HG02840 (cell line): Measurements from ENCODE around the gene TMEM43.

Source experiments
- ATAC-seq: cut with Tn5 transposase; IDR thresholded peaks from one replicate; pipeline ENCODE4 v1.9.1; 2021; ENCODE audit warnings: mild to moderate bottlenecking, moderate library complexity, moderate number of reproducible peaks; ENCODE audit not compliant: unreplicated experiment, low FRiP score

The TMEM43 gene

DNA sequence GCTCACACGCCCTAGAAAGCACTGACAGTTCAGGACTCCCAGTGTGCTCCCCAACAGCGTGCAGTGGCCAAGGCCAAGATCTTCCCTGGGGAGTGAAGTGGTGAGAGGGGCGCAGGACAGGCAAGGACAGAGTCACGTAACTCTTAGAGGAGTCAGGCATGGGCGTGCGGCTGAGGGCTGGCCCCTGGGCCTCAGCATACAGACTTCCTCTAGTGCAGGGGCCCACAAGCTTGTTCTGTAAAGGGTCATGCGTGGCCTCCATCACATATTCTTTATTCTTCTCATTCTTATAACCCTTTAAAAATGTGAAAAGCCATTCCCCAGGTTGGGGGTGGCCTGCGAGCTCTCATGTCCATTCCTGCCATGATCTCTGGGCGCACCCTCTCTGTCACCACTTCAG, 25.2 kb downstream of the TMEM43 start:
- ATAC-seq = no peak

DNA sequence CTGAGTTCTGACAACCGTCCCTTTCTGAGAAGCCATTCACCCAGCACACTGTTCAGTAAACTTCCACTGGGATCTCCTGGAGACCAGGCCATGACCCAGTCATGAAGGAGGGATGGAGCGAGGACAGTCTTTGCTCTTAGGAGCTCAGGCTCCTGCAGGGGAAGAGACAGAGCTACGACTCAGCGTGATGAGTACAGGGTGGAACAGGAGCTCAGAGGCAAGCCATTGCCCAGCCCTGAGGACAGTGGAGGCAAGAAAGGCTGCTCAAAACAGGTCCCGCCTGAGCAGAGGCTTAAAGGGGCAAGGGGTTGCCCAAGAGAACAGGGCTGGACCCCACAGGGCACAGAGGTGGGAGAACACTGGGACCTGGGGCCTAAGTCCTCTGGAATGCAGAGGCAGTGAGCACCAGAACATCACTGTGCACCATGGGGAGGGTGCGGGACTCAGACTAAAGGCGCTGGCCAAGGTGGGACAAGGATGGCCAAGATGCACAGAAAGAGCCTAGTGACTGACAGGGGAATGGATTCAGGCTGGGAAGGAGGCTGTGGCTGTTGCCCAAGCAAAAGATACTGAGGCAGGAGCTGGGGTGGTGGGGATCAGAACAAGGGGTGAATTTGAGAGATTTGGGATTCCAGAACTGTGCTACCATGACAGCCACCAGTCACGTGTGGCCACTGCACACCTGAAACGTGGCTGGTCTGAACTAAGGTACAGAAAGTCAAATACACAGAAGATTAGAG, 25.8 kb downstream of the TMEM43 start:
- no peak for ATAC-seq

DNA sequence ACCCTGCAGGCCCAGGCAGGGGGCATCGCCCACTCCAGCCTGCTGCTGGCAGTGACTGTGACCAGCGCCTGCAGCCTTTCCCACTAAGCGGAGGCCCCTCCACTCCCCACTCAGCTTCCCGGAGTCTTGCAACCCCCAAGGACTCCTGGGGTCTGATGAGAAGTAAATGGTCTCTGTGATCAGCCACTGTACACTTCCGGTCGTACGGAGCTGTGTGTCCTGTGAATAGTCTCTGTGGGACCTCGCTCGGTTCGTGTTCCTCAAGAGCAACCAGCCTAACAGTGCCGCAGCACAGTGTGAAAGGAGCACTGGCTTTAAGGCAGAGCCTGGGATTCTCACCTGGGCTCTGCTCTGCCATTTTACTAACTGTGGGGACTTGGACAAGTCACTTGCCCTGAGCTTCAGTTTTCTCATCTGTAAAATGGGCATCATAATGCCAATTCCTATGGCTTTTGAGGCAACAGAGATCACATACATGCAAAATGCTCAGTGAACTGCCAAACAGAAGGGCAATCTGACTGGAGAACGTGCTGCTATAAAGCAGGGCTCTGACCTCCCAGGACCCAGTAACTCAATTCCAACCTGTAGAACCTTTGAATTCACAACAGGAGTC, 26.7 kb downstream of the TMEM43 start:
- no peak for ATAC-seq

DNA sequence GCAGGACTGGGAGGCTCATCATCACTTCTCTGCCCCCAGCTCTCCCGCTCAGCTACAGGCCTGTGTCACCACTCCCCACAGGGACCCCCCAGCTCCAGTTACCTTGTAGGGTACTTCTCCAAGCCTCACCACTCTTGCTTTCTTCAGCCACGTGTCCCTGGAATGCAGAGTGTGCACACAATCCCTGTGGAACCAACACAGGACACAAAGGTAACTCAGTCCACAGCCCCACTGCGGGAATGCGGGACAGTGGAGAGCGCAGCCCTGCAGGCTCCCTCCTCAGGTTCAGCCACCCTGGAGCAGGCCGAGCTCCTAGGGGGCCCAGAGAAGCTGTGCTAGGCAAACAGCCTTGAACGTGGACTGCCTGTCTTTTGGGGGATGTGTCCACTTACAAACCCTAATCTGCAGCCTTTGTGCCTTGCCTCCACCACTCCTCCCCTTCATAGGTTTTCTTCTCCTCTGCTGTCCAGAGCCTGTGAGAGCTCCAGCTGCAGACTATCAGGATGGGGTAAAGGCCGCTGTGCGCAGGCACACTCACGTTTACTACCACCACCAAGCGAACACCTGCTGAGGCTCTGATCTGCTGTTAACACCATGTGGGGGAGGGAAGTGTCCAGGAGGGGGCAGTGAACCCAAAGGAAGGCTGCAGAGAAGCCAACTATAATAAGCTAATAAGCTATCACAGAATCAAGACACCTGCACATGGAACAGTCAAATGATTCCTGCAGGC, 27.5 kb downstream of the TMEM43 start:
- ATAC-seq = no peak

DNA sequence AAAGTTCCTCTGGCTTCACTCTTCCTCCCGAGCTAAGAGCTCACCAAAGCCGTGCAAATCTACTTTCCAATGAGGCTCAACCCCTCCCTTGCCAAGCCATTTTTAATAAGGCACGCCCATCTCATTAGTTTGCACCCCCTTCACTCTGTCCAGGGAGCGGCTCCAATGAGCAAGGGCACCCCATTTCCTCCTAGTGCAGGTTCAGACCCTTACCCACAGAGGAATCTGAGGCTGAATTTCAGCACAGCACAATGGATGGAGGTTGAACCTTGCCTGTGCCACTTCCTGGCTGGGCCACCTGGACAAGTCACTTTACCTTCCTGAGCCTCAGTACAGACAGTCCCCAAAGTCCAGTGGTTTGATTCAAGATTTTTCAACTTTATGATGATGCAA, 28.1 kb downstream of the TMEM43 start:
- ATAC-seq = no peak

DNA sequence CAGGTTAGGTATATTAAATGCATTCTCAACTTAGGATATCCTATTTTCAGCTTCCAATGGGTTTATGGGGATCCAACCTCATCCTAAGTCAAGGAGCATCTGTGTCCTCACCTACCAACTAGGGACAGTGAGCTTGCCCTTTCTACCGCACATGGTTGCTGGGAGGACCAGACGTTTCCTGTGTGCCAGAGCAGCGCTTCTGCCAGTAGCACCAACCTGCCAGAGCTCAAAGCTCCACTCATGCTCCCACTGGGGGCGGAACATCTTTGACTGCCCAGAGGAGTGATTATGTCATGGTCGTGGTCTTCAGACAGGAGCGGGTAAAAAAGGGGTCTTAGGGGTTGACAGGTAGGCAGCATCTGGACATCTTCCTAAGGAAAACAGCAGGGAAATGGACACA, 28.8 kb downstream of the TMEM43 start:
- no peak for ATAC-seq

DNA sequence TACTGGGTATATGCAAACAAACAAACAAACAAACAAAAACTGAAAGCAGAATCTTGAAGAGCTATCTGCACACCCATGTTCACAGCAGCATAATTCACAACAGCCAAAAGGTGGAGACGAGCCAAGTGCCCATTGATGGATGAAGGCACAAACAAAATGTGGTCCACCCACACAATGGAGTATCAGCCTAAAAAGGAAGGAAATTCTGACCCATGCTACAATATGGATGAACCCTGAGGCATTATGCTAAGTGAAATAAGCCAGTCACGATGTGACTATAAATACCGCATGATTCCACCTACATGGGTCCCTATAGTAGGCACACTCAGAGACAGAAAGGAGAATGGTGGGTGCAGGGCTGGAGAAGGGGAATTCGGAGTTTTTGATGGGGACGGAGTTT, 29.4 kb downstream of the TMEM43 start:
- ATAC-seq = no peak

DNA sequence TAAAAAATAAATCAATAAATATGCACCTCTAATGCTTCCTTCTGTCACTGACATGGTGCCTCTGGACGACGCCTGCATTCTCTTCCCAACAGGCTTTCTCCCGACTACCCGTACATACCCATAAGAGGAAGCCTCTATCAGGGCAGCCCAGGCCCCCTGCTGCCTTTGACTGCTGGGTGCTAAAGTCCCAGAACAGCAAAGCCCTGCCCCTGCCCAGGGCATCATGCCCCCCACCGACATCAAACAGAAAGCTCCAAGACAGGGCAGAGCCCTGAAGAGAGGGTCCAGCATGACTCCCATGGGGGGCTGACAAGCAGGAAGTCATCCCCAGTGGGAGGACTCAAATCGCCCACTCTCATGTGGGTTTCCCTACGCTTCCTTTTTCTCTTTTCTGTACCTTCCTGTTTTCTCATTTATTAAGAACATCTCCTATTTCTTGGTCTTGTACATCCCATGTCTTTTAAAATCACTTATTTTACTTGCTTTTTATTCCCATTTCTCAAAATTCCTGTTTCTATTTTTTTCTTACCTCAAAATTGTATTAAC, 30.1 kb downstream of the TMEM43 start:
- ATAC-seq = no peak

DNA sequence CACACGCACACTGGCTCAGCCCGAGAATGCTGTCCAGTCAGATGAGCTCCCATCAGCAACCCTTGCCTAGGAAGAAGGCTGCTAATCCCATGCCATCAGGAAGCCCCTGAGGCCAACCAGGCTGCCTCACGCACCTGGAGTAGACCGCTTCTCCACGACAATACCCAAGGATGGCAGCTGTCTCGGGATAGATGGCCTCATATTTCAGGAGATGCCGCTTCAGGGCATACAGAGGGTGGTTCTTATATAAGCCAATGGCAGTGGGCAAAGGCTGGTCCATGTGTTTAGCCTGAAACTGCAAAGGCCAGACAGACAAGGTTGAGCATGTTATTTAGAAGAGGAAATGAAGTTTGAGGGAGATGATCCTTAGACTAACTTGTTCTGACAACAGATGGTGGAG, 31.3 kb downstream of the TMEM43 start:
- ATAC-seq = no peak

DNA sequence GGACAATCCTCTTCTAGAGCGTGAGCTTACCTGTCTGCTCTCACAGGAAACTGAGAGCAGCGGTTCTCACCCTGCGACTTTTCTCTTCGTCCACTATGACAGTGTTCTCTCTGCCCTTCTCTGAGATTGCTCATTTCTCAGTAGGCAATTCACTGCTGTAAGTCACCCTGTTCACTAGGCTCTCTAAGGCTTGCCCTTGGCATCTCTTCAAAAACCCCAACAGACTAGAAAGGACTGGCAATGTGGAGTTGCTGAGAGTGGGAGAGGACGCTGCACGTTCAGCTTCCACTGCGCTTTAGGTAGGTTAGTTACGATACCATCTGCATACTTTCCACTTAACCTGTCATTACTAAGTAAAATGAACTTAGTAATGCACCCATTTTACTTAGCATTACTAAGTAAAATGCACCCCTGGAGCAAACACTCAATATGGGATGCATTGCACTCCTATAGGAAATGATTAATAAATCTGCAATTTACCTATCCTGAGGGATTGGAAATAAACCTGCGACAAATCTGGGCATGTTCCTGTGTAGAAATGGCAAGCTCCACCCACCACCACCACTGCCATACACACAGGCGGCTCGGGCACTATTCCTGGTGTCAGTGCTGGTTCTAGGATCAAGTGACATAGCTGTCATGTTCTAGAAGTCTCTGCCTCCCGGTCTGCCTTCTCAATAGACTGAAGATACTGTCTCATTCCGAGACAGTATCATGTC, 32.1 kb downstream of the TMEM43 start:
- ATAC-seq = no peak

DNA sequence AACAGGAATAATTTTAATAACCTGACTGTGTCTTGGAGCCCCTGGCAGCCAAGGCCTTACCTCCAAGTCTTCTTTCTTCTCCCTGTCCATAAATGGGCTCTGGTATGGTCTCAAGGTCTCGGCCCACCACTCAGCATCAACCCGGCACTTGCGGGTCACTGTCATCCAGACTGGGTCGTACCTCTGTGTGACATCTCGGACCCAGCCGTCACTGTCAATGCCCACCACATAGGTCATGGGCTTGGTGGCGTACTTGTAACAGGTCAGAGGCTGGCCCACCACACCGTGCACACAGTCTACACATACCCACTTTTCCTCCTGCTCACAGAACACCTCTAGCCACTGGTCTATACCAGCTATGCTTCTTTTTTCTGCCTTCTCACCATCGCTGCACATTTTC, 33.1 kb downstream of the TMEM43 start:
- no peak for ATAC-seq

DNA sequence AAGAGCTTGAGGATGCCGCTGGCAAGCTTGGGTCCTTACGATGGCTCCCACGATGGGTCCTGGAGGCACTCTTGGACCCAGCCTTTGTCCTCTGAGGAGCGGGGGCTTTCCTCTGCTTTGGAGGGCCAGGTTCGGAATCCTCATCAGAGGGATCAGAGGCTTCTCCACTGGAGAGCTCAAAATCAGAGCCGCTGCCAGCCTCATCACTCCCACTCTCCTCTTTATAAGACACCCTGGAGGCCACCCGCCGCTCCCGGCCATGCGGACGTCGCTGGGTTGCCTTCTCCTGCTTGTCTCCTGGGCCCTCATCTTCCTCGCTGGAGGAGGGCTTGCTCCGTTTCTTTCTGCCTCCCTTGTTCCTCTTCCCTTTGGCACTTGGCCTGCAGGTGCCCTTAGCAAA, 33.5 kb downstream of the TMEM43 start:
- ATAC-seq = no peak

DNA sequence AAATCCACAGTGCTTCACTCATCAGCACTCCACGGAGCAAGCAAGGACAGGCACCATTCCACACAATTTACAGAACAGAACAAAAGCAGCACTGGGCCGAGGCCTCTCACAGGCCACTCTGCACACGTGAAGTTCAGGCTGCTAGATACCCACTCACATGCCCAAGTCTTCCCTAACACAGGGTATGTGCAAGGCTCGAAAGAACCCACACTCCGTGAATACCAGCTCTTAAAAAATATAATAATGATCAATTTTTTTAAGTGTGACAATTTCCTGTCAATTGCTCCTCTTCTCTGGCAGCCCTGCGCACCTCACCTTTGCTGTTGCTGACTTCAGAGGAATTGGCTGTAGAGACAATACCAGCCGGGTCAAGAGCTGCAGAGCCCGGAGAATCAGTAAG, 34.6 kb downstream of the TMEM43 start:
- no peak for ATAC-seq

DNA sequence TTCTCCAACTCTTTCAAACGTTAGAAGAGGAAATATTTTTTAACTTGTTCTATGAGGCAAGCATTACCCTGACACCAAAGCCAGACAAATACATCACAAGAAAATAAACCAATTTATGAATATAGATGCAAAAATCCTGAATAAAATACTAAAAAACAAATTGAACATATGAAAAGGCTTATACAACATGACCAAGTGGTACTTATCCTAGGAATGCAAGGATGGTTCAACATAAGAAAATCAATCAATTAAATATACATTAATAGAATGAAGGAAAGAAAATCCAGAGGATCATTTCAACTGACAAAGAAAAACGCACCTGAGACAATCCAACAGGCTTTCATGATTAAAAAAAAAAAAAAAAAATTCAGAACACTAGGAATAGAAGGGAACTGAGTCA, 36.4 kb downstream of the TMEM43 start:
- ATAC-seq = no peak

DNA sequence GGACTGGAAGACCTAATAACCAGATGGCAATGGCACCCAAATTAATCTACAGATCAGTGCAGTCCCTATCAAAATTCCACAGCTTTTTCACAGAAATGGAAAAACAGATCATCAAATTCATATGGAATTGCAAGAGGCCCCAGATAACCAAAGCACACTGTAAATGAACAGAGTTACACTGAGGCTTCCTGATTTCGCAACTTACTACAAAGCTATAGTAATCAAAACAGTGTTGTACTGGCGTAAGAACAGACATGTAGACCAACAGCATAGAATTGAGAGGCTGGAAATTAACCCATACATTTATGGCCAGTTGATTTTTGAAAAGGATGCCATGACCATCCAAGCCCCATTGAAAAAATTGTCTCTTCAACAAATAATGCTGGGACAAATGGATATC, 37.3 kb downstream of the TMEM43 start:
- no peak for ATAC-seq

DNA sequence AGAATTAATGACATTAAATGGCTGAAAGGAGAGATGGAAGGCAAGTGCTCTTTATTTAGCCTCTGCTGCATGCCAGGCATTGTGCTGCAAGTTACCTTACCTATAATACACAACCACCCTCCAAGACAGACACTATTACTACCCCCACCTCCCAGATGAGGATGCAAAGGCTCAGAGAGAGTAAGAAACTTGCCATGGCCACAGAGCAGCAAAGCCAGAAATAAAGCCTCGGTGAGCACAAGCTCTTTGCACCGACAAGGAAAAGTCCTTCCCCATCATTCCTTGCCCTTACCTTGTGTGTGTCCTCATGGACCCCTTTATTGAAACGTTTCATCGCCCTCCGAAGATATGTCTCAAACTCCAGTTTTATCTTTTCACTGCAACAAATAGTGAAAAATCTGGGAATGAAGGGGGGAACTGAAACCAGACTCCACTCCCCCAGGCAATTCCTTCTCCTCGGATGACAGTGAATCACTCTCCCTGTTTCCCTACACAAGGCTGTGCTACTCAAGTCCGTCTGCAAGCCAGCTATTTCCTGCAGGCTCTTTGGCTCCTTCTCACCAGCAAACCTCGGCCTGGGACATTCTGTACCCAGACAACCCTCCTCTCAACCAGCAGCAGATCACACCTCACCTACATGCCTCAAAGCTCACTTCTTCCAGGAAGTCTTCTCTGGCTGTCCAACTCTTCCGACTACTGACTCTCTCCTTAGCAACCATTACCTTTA, 42.2 kb downstream of the TMEM43 start:
- ATAC-seq = no peak

DNA sequence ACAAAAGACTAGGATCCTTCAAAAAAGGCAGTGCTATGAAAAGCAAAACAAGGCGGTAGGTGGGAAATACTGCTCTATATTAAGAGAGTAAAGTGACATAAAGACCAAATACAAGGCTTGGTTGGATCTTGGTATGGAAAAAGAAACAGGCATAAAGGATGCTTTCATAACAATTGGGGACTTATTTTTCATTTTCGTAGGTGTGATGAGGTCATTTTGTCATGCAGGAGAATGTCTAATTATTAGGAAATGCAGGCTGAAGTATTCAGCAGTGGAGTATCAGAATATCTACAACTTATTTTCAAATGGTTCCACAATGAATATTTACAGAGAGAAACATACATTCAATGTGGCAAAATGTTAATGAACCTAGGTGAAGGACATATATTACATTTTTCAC, 44.6 kb downstream of the TMEM43 start:
- ATAC-seq = no peak

DNA sequence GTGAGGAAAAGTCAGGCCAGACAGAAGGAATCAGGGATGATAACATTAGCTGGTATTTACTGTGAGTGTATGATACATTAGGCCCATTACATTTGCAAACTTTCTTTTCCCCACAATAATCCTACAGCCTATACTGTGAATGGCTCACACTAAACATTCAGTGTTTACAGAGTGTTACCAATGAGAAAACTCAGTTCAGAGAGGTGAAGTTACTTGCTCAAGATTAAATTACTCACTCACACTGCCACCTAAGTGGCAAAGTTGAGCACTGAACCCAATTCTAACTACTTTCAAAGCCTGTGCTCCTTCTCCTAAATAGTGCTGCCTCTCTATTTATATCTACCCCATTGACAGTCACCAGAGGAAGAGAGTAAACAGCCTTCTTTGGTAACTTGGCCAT, 45.0 kb downstream of the TMEM43 start:
- ATAC-seq = no peak

DNA sequence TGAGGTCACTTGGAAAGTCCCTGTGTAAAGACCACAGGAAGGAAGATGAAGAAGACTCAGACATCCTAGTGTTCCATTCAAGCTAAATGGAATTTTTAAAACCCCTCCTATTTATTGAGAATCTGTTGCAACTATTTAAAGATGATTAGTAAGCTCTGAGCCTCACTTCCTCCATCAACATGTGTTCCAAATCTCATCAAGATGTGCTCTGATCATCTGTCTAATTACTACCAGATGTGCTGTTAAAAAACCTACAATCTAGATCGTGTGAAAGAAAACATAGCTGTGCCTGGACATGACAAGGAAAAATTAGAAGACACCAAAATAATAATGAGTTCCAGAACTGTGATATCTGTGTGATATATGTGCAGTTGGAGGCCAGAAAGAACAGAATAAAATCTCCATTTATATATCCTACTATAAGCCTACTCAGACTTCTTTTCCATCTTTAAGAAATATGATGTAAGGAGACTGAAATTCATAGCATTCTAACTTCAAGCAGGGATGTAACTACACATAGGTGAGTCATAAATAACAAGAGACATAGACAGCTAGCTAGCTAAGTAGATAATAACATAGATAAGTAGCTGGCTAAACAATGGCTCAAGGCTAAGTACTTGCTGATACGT, 45.8 kb downstream of the TMEM43 start:
- no peak for ATAC-seq

DNA sequence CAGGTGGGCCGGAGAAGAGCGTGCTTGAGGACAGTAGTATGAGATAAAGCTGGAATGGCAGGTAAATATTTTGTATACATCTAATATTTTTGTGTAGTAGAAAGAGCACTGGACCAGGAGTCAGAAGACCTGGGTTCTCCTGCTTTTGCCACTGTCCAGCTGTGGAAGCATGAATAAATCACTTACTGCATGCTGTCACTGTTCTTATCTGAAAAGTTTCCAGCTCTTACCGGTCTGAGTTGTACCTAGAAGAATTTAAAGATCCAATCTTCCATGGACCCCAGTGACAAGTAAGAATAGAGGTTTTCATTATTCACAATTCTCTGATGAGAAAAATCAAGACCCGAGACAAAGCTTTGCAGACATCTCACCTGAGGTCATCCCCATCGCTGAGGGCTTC, 47.6 kb downstream of the TMEM43 start:
- no peak for ATAC-seq
